ENCODE data around the gene RGSL1. TPM values are rescaled to one million over a fixed set of nuclear protein-coding genes. Genes with fewer than 3 reads are reported as not detected.

RGSL1 gene
- total and polyA plus RNA-seq, 9 donors, result not detected

GRCh38 chr1:182567629-182568028 lies 117.7 kb downstream of the RGSL1 start:
- Histone ChIP-seq H3K9me3 (no peaks in the 10 kb centered on the region), H3K4me1 (ENCODE audit: insufficient read depth) (no peaks in the 10 kb centered on the region), H3K36me3 (no peaks in the 10 kb centered on the region), H3K27ac (no peak overlapping the region), H3K4me3 (no peak overlapping the region), H3K27me3 (no peaks in the 10 kb centered on the region)
- DNase-seq, result no peak
- intact Hi-C loops (cut with DNase I), result no loop called here
- 93 to 96% (median 93%) methylated on average over 5 of the region's 5 CpGs for WGBS, 3 donors
- TF ChIP-seq CTCF (IDR thresholded peaks at IDR 0.05), result no peak
- TF ChIP-seq POLR2A (IDR thresholded peaks at IDR 0.05), result no peak
- no peak for TF ChIP-seq EP300 (IDR thresholded peaks at IDR 0.05)

- TF ChIP-seq CTCF (IDR thresholded peaks at IDR 0.05), result no peak
- TF ChIP-seq POLR2A (IDR thresholded peaks at IDR 0.05), result no peak
- no peak for TF ChIP-seq EP300 (IDR thresholded peaks at IDR 0.05)
- DNase-seq, result no peak
- Histone ChIP-seq H3K27ac (no peak overlapping the region), H3K36me3 (no peaks in the 10 kb centered on the region), H3K27me3 (no peaks in the 10 kb centered on the region), H3K9me3 (no peaks in the 10 kb centered on the region), H3K4me1 (ENCODE audit: insufficient read depth) (no peaks in the 10 kb centered on the region), H3K4me3 (no peak overlapping the region)
- 84 to 93% (median 88%) methylated on average over 3 of the region's 3 CpGs for WGBS, 3 donors
- intact Hi-C loops (cut with DNase I), result no loop called here
Observed at GRCh38 chr1:182568647-182569284, 118.8 kb downstream of the RGSL1 start.

DNA sequence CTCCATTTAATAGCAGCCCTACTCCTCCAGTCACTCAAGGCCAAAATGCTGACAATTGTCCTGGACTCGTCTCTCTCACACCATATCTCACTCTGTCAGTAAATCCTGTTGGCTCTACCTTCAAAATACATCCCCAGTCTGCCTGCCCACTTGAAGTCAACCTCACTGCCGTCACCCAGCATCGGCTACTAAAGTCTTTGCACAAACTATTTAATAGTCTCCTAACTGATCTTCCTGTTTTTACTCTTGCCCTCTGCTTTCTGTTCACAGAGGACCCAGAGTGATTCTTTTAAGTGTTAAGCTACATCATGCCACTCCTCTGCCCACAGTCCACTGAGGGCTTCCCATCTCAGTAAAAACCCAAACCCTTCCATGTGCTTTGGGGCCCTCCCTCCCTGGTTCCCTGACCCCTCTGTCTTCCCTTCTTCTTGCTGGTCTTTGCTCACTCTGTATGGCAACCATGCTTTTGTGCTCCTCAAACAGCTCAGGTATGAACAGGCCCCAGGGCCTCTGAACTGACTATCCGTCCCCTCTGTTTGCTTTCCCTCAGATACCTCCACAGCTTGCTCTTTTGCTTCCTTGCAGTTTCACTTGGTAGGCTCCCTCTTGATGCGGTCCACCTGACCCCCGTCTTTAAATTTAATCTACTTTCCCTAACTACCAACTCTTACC lies 120.1 kb downstream of the RGSL1 start:
- H3K4me3 ChIP-seq, result no peak overlapping the region
- no peak overlapping the region for H3K27ac ChIP-seq
- intact Hi-C loops (cut with DNase I), result no loop called here
- DNase-seq, result no peak
- no peaks in the 10 kb centered on the region for H3K4me1 ChIP-seq (ENCODE audit: insufficient read depth)
- 90 to 92% (median 90%) methylated on average over 6 of the region's 6 CpGs for WGBS, 3 donors
- TF ChIP-seq EP300 (IDR thresholded peaks at IDR 0.05) (no peak), POLR2A (IDR thresholded peaks at IDR 0.05) (no peak), CTCF (IDR thresholded peaks at IDR 0.05) (no peak)
- H3K9me3 ChIP-seq, result no peaks in the 10 kb centered on the region
- H3K36me3 ChIP-seq, result no peaks in the 10 kb centered on the region
- no peaks in the 10 kb centered on the region for H3K27me3 ChIP-seq

GRCh38 chr1:182570611-182570970 lies 120.6 kb downstream of the RGSL1 start:
- Histone ChIP-seq H3K27ac (no peak overlapping the region), H3K27me3 (no peaks in the 10 kb centered on the region), H3K4me1 (ENCODE audit: insufficient read depth) (no peaks in the 10 kb centered on the region), H3K4me3 (no peak overlapping the region), H3K36me3 (no peaks in the 10 kb centered on the region), H3K9me3 (no peaks in the 10 kb centered on the region)
- DNase-seq, result no peak
- intact Hi-C loops (cut with DNase I), result no loop called here
- TF ChIP-seq EP300 (IDR thresholded peaks at IDR 0.05) (no peak), CTCF (IDR thresholded peaks at IDR 0.05) (no peak), POLR2A (IDR thresholded peaks at IDR 0.05) (no peak)
- WGBS, 3 donors, result 94 to 98% (median 95%) methylated on average over 2 of the region's 2 CpGs
